Daoy (cell line): ENCODE measurements around the gene HOTAIR. TPM values are rescaled to one million over a fixed set of nuclear protein-coding genes. Genes with fewer than 3 reads are reported as not detected.

Experiments
- DNase-seq: peaks from one replicate; pipeline ENCODE4 v3.0.0-alpha.2; 2015; ENCODE audit warnings: low read depth
- total RNA-seq: library from RNA; depleted of rRNA; stranded (reverse); fragments of >200 nt; shearing (Covaris generic); gene quantifications from 2 replicates; pipeline ENCODE4 v1.2.3, GENCODE V29; 2014

The HOTAIR gene
- total RNA-seq, 1 experiment from 2014 or later = 2.2 TPM

- DNase-seq = no peak
Measured at GRCh38 chr12:53961025-53961761, 13.6 kb downstream of the HOTAIR start.

- no peak for DNase-seq
Measured at GRCh38 chr12:53960187-53961024, 14.3 kb downstream of the HOTAIR start.

- DNase-seq = no peak
Measured at GRCh38 chr12:53959314-53959713, 15.4 kb downstream of the HOTAIR start.

GRCh38 chr12:53958128-53958527 is 16.6 kb downstream of the HOTAIR start:
- no peak for DNase-seq

GRCh38 chr12:53956914-53957536 is 17.7 kb downstream of the HOTAIR start:
- no peak for DNase-seq

GRCh38 chr12:53956251-53956887 is 18.4 kb downstream of the HOTAIR start:
- no peak for DNase-seq

GRCh38 chr12:53955776-53956250 is 18.9 kb downstream of the HOTAIR start:
- no peak for DNase-seq

GRCh38 chr12:53955036-53955775 is 19.5 kb downstream of the HOTAIR start:
- DNase-seq = peak; percentile 59

GRCh38 chr12:53954694-53955035 is 20.1 kb downstream of the HOTAIR start, which contains the start of gene HOXC12:
HOXC12 (plus strand) TSS chr12:53954903; CDS start chr12:53954930, 27 bp downstream.
- DNase-seq = peak; percentile 64

GRCh38 chr12:53953831-53954693 is 20.7 kb downstream of the HOTAIR start:
- DNase-seq = no peak

GRCh38 chr12:53952871-53953734 is 21.7 kb downstream of the HOTAIR start:
- DNase-seq = no peak

GRCh38 chr12:53952335-53952694 is 22.4 kb downstream of the HOTAIR start:
- no peak for DNase-seq

- no peak for DNase-seq
Measured at GRCh38 chr12:53951577-53952334, 23.0 kb downstream of the HOTAIR start.

- DNase-seq = no peak
Measured at GRCh38 chr12:53950789-53951576, 23.8 kb downstream of the HOTAIR start.

GRCh38 chr12:53950437-53950773 is 24.3 kb downstream of the HOTAIR start:
- DNase-seq = no peak

- no peak for DNase-seq
Measured at GRCh38 chr12:53949631-53950436, 24.9 kb downstream of the HOTAIR start.
